ENCODE results near the gene ATP1A2. TPM values are rescaled to one million over a fixed set of nuclear protein-coding genes. Genes with fewer than 3 reads are reported as not detected.

The ATP1A2 gene
- total and polyA plus RNA-seq, 4 donors, result 0.09 to 1.5 (median 0.29) TPM

DNA sequence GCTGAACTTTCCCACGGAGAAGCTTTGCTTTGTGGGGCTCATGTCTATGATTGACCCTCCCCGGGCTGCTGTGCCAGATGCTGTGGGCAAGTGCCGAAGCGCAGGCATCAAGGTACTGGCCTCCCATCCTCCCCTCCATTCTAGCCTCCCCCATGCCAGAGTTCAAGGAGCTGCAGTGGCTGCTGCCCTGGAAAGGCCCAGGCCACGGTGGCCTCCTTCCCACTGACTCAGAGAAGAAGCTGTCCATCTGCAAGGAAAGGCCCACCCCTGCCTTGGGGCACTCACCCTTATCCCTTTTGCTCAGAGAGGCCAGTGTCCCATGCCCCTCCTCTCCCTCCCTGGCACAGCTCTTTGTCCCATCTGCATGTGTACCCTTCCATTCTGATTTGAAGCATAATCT lies 14.9 kb downstream of the ATP1A2 start:
- DNase-seq (ENCODE audit: low spot score), result no peak
- no peak overlapping the region for H3K27ac ChIP-seq (ENCODE audit: low read depth in 1 of 2, low read length in 2 of 2)
- H3K9ac ChIP-seq (ENCODE audit: low read depth in 1 of 2, low read length in 2 of 2), result no peak overlapping the region
- WGBS, result 88% methylated on average over 5 of the region's 5 CpGs
- no peaks in the 10 kb centered on the region for H3K27me3 ChIP-seq (ENCODE audit: control insufficient read depth in 4 of 4, insufficient read depth in 4 of 4, low read length in 3 of 4)
- no peak for TF ChIP-seq RAD21 (IDR thresholded peaks at IDR 0.05)
- no peak for TF ChIP-seq YY1 (IDR thresholded peaks at IDR 0.05)
- no peak for TF ChIP-seq HNF4A (conservative IDR thresholded peaks at IDR 0.05)
- no peak for TF ChIP-seq RXRA (IDR thresholded peaks at IDR 0.05)
- TF ChIP-seq, protein P1, sequence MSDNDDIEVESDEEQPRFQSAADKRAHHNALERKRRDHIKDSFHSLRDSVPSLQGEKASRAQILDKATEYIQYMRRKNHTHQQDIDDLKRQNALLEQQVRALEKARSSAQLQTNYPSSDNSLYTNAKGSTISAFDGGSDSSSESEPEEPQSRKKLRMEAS (IDR thresholded peaks at IDR 0.05), result no peak
- TF ChIP-seq JUND (IDR thresholded peaks at IDR 0.05), result no peak
- TF ChIP-seq EGR1 (IDR thresholded peaks at IDR 0.05; ENCODE audit: low read depth in 2 of 2), result no peak
- TF ChIP-seq HNF4G (IDR thresholded peaks at IDR 0.05), result no peak
- TF ChIP-seq ZBTB33 (IDR thresholded peaks at IDR 0.05), result no peak
- no peak for TF ChIP-seq CTCF (IDR thresholded peaks at IDR 0.05; ENCODE audit: low read depth, low read length, missing input control)
- no peak for TF ChIP-seq REST (IDR thresholded peaks at IDR 0.05)
- no peak for TF ChIP-seq FOXA1 (IDR thresholded peaks at IDR 0.05)
- no peak for TF ChIP-seq NR2F2 (IDR thresholded peaks at IDR 0.05)
- no peak for TF ChIP-seq TAF1 (conservative IDR thresholded peaks at IDR 0.05)
- no peak for TF ChIP-seq FOXA2 (IDR thresholded peaks at IDR 0.05)
- no peak for TF ChIP-seq ATF3 (IDR thresholded peaks at IDR 0.05)
- TF ChIP-seq GABPA (IDR thresholded peaks at IDR 0.05 in 1 of 2, conservative IDR thresholded peaks at IDR 0.05 in 1 of 2), result no peak
- H3K4me3 ChIP-seq (ENCODE audit: low read depth in 1 of 3, low read length in 3 of 3), result no peak overlapping the region
- H3K36me3 ChIP-seq (ENCODE audit: control insufficient read depth in 4 of 4, insufficient read depth in 3 of 4, low read depth in 1 of 4, low read length in 3 of 4), result no peaks in the 10 kb centered on the region
- H3K4me1 ChIP-seq (ENCODE audit: control insufficient read depth in 4 of 4, insufficient read depth in 4 of 4, low read length in 3 of 4), result peaks cover 0 to 3% (median 0%) of the 10 kb centered on the region in 4 donors
- H3K9me3 ChIP-seq (ENCODE audit: control insufficient read depth in 4 of 4, low read length in 3 of 4), result no peaks in the 10 kb centered on the region

DNA sequence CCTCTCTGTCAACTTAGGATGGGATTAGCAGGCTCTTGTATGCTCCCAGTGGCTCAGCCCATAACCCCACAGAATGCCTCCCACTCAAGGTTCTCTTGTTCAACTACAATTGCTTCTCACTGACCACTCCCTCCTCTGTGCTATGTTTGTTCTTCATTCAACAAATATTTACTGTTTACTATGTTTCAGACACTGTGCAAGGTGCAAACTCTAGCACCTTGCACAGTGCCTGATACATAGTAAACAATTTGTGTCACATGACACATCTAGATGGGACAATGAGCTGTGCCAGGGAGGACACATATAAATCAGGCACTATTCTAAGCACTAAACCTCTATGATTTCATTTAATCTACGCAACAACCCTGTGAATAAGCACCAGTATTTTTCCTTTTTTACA lies 15.4 kb downstream of the ATP1A2 start:
- peaks cover 0 to 3% (median 0%) of the 10 kb centered on the region in 4 donors for H3K4me1 ChIP-seq (ENCODE audit: control insufficient read depth in 4 of 4, insufficient read depth in 4 of 4, low read length in 3 of 4)
- no peak overlapping the region for H3K9ac ChIP-seq (ENCODE audit: low read depth in 1 of 2, low read length in 2 of 2)
- H3K36me3 ChIP-seq (ENCODE audit: control insufficient read depth in 4 of 4, insufficient read depth in 3 of 4, low read depth in 1 of 4, low read length in 3 of 4), result no peaks in the 10 kb centered on the region
- H3K9me3 ChIP-seq (ENCODE audit: control insufficient read depth in 4 of 4, low read length in 3 of 4), result no peaks in the 10 kb centered on the region
- no peaks in the 10 kb centered on the region for H3K27me3 ChIP-seq (ENCODE audit: control insufficient read depth in 4 of 4, insufficient read depth in 4 of 4, low read length in 3 of 4)
- no peak for DNase-seq (ENCODE audit: low spot score)
- WGBS, result 100% methylated on average over 1 of the region's 1 CpG
- no peak overlapping the region for H3K4me3 ChIP-seq (ENCODE audit: low read depth in 1 of 3, low read length in 3 of 3)
- no peak overlapping the region for H3K27ac ChIP-seq (ENCODE audit: low read depth in 1 of 2, low read length in 2 of 2)
- TF ChIP-seq HNF4G (IDR thresholded peaks at IDR 0.05) (no peak), SP1 (IDR thresholded peaks at IDR 0.05) (no peak), REST (IDR thresholded peaks at IDR 0.05) (no peak), RAD21 (IDR thresholded peaks at IDR 0.05) (no peak), TAF1 (conservative IDR thresholded peaks at IDR 0.05) (no peak), CTCF (IDR thresholded peaks at IDR 0.05; ENCODE audit: low read depth, low read length, missing input control) (no peak)
